Cardiac muscle cell (in vitro differentiated cells and primary cell): Measurements from ENCODE around the gene INPP4A. TPM values are rescaled to one million over a fixed set of nuclear protein-coding genes. Genes with fewer than 3 reads are reported as not detected.

ENCODE experiments used
- DNase-seq, 2 donors: peaks; one replicate each; pipeline versions ENCODE4 v3.0.0 to v3.0.0-alpha.2; 2010 to 2017; ENCODE audit warnings: low read depth in 1 of 2, low spot score in 1 of 2
- H3K27ac ChIP-seq: fragments of 200-600 bp; sonication (generic); 2 replicates; pipeline ENCODE4 v1.5.1; 2016
- H3K27me3 ChIP-seq: fragments of 200-600 bp; sonication (generic); 2 replicates; pipeline ENCODE4 v1.6.0; 2016; ENCODE audit warnings: control low read depth
- H3K36me3 ChIP-seq: fragments of 200-600 bp; sonication (generic); 2 replicates; pipeline ENCODE4 v1.5.1; 2016; ENCODE audit warnings: control low read depth
- H3K4me1 ChIP-seq: fragments of 200-600 bp; sonication (generic); 2 replicates; pipeline ENCODE4 v1.8.1; 2017; ENCODE audit warnings: low read depth, mild to moderate bottlenecking, mixed run types
- H3K4me3 ChIP-seq: fragments of 200-600 bp; sonication (generic); 2 replicates; pipeline ENCODE4 v1.5.1; 2016; ENCODE audit warnings: mild to moderate bottlenecking
- H3K9me3 ChIP-seq: fragments of 200-600 bp; sonication (generic); 2 replicates; pipeline ENCODE4 v1.5.1; 2017; ENCODE audit warnings: low read depth, mild to moderate bottlenecking, control low read depth
- CTCF ChIP-seq: IDR thresholded peaks from 2 replicates; pipeline ENCODE4 v1.5.1; 2012; ENCODE audit warnings: low read depth, mild to moderate bottlenecking, low read length
- polyA plus RNA-seq: library from polyadenylated mRNA; unstranded; fragments of >200 nt; fragmentation: Nextera tagmentation; extraction: Ambion mirVana; gene quantifications from 2 replicates; pipeline ENCODE4 v1.2.1, GENCODE V29; 2016
- total RNA-seq: library from RNA; depleted of rRNA; stranded (reverse); fragments of >200 nt; gene quantifications from 2 replicates; pipeline ENCODE4 v1.2.3, GENCODE V29; 2016

Gene INPP4A
- total and polyA plus RNA-seq, 2 experiments from 2014 or later: 11.6 to 25.0 TPM

GRCh38 chr2:98541489-98541888 lies 96.8 kb downstream of the INPP4A start:
- Histone ChIP-seq H3K36me3 (peaks cover 14% of the 10 kb centered on the region), H3K4me3 (no peak overlapping the region), H3K27ac (no peak overlapping the region), H3K9me3 (no peaks in the 10 kb centered on the region), H3K4me1 (no peaks in the 10 kb centered on the region), H3K27me3 (no peaks in the 10 kb centered on the region)
- TF ChIP-seq CTCF: no peak
- no peak for DNase-seq

GRCh38 chr2:98541906-98542305 lies 97.2 kb downstream of the INPP4A start:
- no peak for TF ChIP-seq CTCF
- peaks cover 17% of the 10 kb centered on the region for H3K36me3 ChIP-seq
- DNase-seq: no peak

GRCh38 chr2:98543214-98543613 lies 98.6 kb downstream of the INPP4A start:
- H3K4me1 ChIP-seq: no peaks in the 10 kb centered on the region
- H3K27me3 ChIP-seq: no peaks in the 10 kb centered on the region
- no peak overlapping the region for H3K27ac ChIP-seq
- peaks cover 17% of the 10 kb centered on the region for H3K36me3 ChIP-seq
- no peaks in the 10 kb centered on the region for H3K9me3 ChIP-seq
- no peak for DNase-seq
- no peak for TF ChIP-seq CTCF
- no peak overlapping the region for H3K4me3 ChIP-seq

More at GRCh38 chr2:98541906-98542305, 97.2 kb downstream of the INPP4A start:
- Histone ChIP-seq H3K27me3 (no peaks in the 10 kb centered on the region), H3K4me3 (no peak overlapping the region), H3K27ac (no peak overlapping the region), H3K4me1 (no peaks in the 10 kb centered on the region), H3K9me3 (no peaks in the 10 kb centered on the region)

GRCh38 chr2:98543842-98544241 lies 99.2 kb downstream of the INPP4A start:
- no peak for TF ChIP-seq CTCF
- Histone ChIP-seq H3K9me3 (no peaks in the 10 kb centered on the region), H3K27ac (no peak overlapping the region), H3K4me3 (no peak overlapping the region), H3K27me3 (no peaks in the 10 kb centered on the region), H3K4me1 (no peaks in the 10 kb centered on the region), H3K36me3 (peaks cover 17% of the 10 kb centered on the region)
- no peak for DNase-seq

GRCh38 chr2:98545591-98545990 lies 100.9 kb downstream of the INPP4A start:
- peaks cover 17% of the 10 kb centered on the region for H3K36me3 ChIP-seq
- no peaks in the 10 kb centered on the region for H3K9me3 ChIP-seq
- H3K27ac ChIP-seq: no peak overlapping the region
- no peaks in the 10 kb centered on the region for H3K27me3 ChIP-seq
- TF ChIP-seq CTCF: no peak
- no peaks in the 10 kb centered on the region for H3K4me1 ChIP-seq
- H3K4me3 ChIP-seq: no peak overlapping the region
- no peak for DNase-seq

GRCh38 chr2:98546186-98546585 lies 101.5 kb downstream of the INPP4A start:
- no peaks in the 10 kb centered on the region for H3K27me3 ChIP-seq
- no peaks in the 10 kb centered on the region for H3K4me1 ChIP-seq
- H3K36me3 ChIP-seq: peaks cover 17% of the 10 kb centered on the region
- no peak overlapping the region for H3K4me3 ChIP-seq
- no peak for TF ChIP-seq CTCF
- no peak overlapping the region for H3K27ac ChIP-seq
- DNase-seq: no peak
- H3K9me3 ChIP-seq: no peaks in the 10 kb centered on the region
